GM19099 (cell line): ENCODE data around the gene ZNF579.

Experiments
- POLR2A ChIP-seq: IDR thresholded peaks from 3 replicates; pipeline ENCODE4 v1.6.1; 2011; ENCODE audit warnings: low read depth; ENCODE audit not compliant: insufficient read length; ENCODE audit errors: extremely low read depth

Gene ZNF579

GRCh38 chr19:55585658-55586339, 5.2 kb upstream of the ZNF579 start:
- no peak for TF ChIP-seq POLR2A

- TF ChIP-seq POLR2A, result no peak
Observed at GRCh38 chr19:55584871-55585270, 4.2 kb upstream of the ZNF579 start.

GRCh38 chr19:55581823-55582223, 1.2 kb upstream of the ZNF579 start:
- TF ChIP-seq POLR2A, result no peak

GRCh38 chr19:55581145-55581822, 636 bp upstream of the ZNF579 start:
- no peak for TF ChIP-seq POLR2A

- no peak for TF ChIP-seq POLR2A
Observed at GRCh38 chr19:55579766-55580621, 654 bp downstream of the ZNF579 start.

- no peak for TF ChIP-seq POLR2A
Observed at GRCh38 chr19:55578761-55579747, 1.6 kb downstream of the ZNF579 start.

GRCh38 chr19:55578031-55578760, 2.5 kb downstream of the ZNF579 start:
- TF ChIP-seq POLR2A, result no peak

- TF ChIP-seq POLR2A, result no peak
Observed at GRCh38 chr19:55576746-55577145, 3.9 kb downstream of the ZNF579 start.

- TF ChIP-seq POLR2A, result no peak
Observed at GRCh38 chr19:55567708-55568328, 12.8 kb downstream of the ZNF579 start.

- no peak for TF ChIP-seq POLR2A
Observed at GRCh38 chr19:55566823-55567222, 13.8 kb downstream of the ZNF579 start.

- no peak for TF ChIP-seq POLR2A
Observed at GRCh38 chr19:55563261-55563690, 17.4 kb downstream of the ZNF579 start.

GRCh38 chr19:55559684-55560083, 21.0 kb downstream of the ZNF579 start:
- no peak for TF ChIP-seq POLR2A

- TF ChIP-seq POLR2A, result no peak
Observed at GRCh38 chr19:55554741-55555152, 25.9 kb downstream of the ZNF579 start.
